Astrocyte of the cerebellum (primary cell): ENCODE data around the gene CORO2A.

Source experiments
- DNase-seq: peaks from one replicate; pipeline ENCODE4 v3.0.0-alpha.2; 2011; ENCODE audit warnings: low read depth
- H3K4me3 ChIP-seq: 2 replicates; pipeline ENCODE4 v1.5.1; 2011; ENCODE audit warnings: mild to moderate bottlenecking, low read depth, low read length, moderate library complexity
- CTCF ChIP-seq: IDR thresholded peaks from 2 replicates; pipeline ENCODE4 v1.5.1; 2012; ENCODE audit warnings: low read length, low read depth, moderate library complexity, mild to moderate bottlenecking; ENCODE audit errors: missing control alignments
- in situ Hi-C: cut with HindIII; loops from 2 replicates; pipeline ENCODE4 v1.10.0; 2017; ENCODE audit warnings: low sequenced_read_pairs

The CORO2A gene

GRCh38 chr9:98084396-98084795 lies 108.0 kb downstream of the CORO2A start:
- no peak for TF ChIP-seq CTCF
- no peak overlapping the region for H3K4me3 ChIP-seq
- DNase-seq: no peak
- in situ Hi-C loops: no loop called here

- H3K4me3 ChIP-seq: no peak overlapping the region
- TF ChIP-seq CTCF: no peak
- no peak for DNase-seq
- in situ Hi-C loops: no loop called here
Measured at GRCh38 chr9:98083566-98084183, 108.8 kb downstream of the CORO2A start.

GRCh38 chr9:98083061-98083501 lies 109.4 kb downstream of the CORO2A start:
- in situ Hi-C loops: no loop called here
- DNase-seq: no peak
- no peak overlapping the region for H3K4me3 ChIP-seq
- TF ChIP-seq CTCF: no peak

- no peak for TF ChIP-seq CTCF
- H3K4me3 ChIP-seq: no peak overlapping the region
- DNase-seq: no peak
- in situ Hi-C loops: no loop called here
Measured at GRCh38 chr9:98081477-98082219, 110.8 kb downstream of the CORO2A start.

- DNase-seq: no peak
- in situ Hi-C loops: no loop called here
- TF ChIP-seq CTCF: no peak
- H3K4me3 ChIP-seq: no peak overlapping the region
Measured at GRCh38 chr9:98080780-98081179, 111.7 kb downstream of the CORO2A start.

- in situ Hi-C loops: no loop called here
- DNase-seq: no peak
- no peak for TF ChIP-seq CTCF
- no peak overlapping the region for H3K4me3 ChIP-seq
Measured at GRCh38 chr9:98080326-98080725, 112.1 kb downstream of the CORO2A start.
